Glomerular visceral epithelial cell (primary cell): ENCODE results near the gene GREM1.

Experiments used
- DNase-seq: peaks from one replicate; pipeline ENCODE4 v3.0.0-alpha.2; 2016; ENCODE audit errors: extremely low spot score

Gene GREM1

GRCh38 chr15:32717426-32718226, at the start of gene GREM1:
TSS of gene GREM1 (plus strand) at chr15:32718004. CDS start at chr15:32730691, 12,687 bp downstream.
- peak; percentile 90 for DNase-seq

- DNase-seq = no peak
These were observed 48.9 kb upstream of the GREM1 start for GRCh38 chr15:32668942-32669341.

DNA sequence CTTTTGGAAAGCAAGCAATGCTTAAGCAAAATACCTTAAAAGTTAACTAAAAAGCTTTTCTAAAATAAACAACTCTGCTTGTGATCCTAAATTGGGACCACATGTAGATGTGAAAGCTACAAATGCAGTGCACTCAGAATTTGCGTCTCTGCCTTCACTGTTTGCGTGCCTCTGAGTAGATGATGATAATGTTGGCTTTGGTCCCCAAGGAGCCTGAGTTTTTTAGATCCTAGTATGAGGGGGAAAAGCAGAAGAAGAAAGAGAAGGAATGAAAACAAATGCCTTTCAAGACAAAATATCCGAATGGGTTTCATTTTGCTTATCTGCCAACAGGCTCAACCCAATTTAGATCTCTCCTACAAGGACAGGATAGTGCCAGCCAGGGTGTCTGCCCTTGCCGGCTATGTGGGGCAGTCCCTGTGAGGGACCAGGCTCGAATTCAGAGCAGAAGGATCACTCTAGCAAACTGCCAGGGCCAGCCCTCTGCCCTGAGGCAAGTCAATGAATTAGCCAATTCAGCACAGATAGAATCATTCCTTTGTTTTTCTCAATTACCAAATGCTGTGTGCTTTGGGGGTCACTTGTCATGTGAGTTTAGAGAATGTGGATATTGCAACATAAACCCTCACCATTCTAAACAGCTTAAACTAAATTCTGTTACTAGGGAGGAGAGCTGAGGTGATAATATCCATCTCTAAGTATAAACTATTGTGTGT, 47.8 kb upstream of the GREM1 start:
- DNase-seq = no peak

- no peak for DNase-seq
These were observed 47.2 kb upstream of the GREM1 start for GRCh38 chr15:32670623-32671022.

GRCh38 chr15:32671339-32672325, 46.2 kb upstream of the GREM1 start:
- no peak for DNase-seq

DNA sequence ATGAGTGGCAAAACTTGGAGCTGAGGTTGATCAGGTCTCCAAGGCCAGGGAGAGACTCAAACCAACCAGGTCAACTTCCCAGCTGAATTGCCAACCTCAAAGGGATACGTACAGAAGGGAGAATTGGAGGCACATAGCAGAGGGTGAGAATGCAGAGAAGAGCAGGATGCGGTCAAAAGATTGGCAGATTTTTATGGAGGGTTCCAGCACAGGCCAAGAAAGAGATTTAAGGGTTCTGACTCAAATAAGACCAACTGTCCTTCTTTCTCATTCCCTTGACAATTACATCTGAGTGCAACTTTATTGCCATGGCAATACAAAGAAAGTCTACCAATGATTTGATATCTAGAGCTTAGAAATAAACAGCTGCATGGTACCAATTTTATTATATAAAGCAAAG, 43.1 kb upstream of the GREM1 start:
- DNase-seq = no peak

GRCh38 chr15:32675466-32675865, 42.3 kb upstream of the GREM1 start:
- no peak for DNase-seq

GRCh38 chr15:32676169-32676568, 41.6 kb upstream of the GREM1 start:
- DNase-seq = no peak

DNA sequence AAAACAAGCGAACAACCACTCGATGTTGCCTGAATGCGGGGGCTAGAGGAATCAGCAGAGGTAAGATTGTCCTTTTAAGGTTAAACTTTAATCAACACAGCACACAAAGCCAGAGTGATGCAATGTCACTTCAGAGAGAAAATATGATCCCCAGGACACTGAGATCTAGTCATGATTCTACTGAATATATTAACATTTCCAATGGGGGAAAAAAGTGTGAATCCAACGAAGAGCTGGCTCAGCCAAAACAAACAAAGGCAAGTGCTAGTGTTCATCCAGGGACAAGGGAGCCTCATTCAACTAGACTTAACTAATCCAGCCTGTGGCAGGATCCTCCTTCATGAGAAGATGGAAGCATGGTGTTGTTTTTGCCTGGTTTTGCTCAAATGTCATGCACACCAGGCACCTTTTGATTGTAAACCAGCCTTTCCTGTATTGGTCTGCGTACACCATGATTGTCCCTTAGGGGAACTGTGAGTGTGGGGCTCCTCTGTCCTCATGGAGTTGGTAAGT, 40.5 kb upstream of the GREM1 start:
- DNase-seq = peak; percentile 43

- DNase-seq = no peak
These were observed 38.5 kb upstream of the GREM1 start for GRCh38 chr15:32679298-32679690.

GRCh38 chr15:32682569-32682968, 35.2 kb upstream of the GREM1 start:
- DNase-seq = peak; percentile 81

- no peak for DNase-seq
These were observed 34.7 kb upstream of the GREM1 start for GRCh38 chr15:32682977-32683630.

DNA sequence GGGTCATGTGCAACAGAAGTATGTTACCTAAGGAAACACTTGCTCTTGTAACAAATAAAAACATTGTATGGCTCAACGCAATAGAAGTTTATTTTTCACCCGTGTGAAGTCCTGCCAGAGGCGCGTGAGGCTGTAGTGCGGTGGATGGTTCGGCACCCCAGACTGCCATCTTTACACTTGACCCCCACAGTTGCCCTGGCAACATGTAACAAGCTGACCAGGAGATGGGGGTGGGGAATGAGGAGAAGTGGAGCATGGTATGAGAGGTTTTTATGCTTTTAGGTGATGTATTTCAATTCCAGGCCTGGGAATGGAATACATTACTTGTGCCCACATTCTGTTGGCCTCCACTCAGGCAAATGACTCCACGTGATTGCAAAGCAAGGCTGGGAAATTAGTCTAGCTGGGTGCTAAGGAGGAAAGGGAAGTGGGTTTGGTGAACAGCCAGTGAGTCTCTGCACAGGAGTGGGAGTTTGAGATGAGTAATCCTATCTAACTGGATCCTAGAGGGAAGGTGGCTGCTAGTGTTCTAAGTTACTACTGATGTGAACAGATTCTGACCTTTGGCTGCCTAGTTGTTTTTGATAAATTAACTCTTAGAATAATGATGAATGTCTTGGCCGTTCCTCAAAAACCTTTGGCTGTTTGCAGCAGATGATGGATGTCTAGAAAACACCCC, 33.8 kb upstream of the GREM1 start:
- DNase-seq = peak; percentile 93

- peak; percentile 55 for DNase-seq
These were observed 32.2 kb upstream of the GREM1 start for GRCh38 chr15:32685576-32685975.

DNA sequence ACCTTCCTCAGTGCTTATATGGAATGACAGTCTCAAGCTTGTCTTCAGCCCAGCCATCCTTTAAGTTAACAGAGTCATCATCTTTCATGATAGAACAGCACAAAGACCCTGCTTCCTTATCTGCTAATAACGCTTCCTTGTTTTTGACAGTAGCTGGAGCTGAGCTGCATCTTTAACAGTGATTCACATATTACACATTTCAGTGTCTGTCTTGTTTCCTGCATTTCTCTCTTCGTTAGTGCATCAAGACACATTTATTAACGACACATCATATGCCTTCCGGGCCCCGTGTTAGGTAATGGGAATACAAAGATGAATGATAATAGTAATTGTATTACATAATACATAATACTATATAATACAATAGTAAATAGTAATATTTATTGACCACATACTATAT, 30.2 kb upstream of the GREM1 start:
- peak; percentile 69 for DNase-seq

- peak; percentile 93 for DNase-seq
These were observed 29.6 kb upstream of the GREM1 start for GRCh38 chr15:32688151-32688639.

GRCh38 chr15:32690941-32691688, 26.7 kb upstream of the GREM1 start:
- no peak for DNase-seq

DNA sequence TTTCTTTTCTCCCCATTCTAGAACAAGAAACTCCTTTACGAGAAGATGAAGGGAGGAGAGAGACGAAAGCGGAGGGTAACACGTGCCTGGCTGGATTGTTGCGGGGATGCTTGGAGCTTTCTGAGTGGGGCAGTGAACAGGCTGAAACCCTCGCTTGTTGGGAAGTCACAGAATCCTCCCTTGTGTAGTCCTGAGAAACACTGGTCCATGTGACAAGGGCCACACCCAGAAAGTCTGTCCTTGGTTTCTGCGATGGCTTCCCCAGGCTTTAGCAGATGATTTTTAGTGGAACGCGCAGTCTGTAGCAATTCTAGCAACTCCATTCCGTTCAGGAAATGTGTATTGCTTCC, 26.1 kb upstream of the GREM1 start:
- DNase-seq = no peak

GRCh38 chr15:32692286-32692685, 25.5 kb upstream of the GREM1 start:
- no peak for DNase-seq
